Fibroblast of the aortic adventitia (primary cell): ENCODE measurements around the gene ZNFX1. TPM values are rescaled to one million over a fixed set of nuclear protein-coding genes. Genes with fewer than 3 reads are reported as not detected.
"Not testable (repeated sequence)": the region's sequence is repeated elsewhere in the genome, so short reads cannot be mapped to it uniquely, and the experiment has no call there.

Experiments used
- DNase-seq: peaks from one replicate; pipeline ENCODE4 v3.0.0-alpha.2; 2010; ENCODE audit warnings: low read depth
- H3K4me3 ChIP-seq: 2 replicates; pipeline ENCODE4 v1.5.1; 2011; ENCODE audit warnings: low read depth, mild to moderate bottlenecking, control low read depth, low read length, moderate library complexity
- CTCF ChIP-seq: IDR thresholded peaks from 2 replicates; pipeline ENCODE4 v1.5.1; 2011; ENCODE audit warnings: mild to moderate bottlenecking, low read length, control low read depth, inconsistent platforms; ENCODE audit not compliant: insufficient read depth
- total RNA-seq: library from RNA; depleted of rRNA; stranded (reverse); fragments of >200 nt; gene quantifications from 2 replicates; pipeline ENCODE4 v1.2.3, GENCODE V29; 2012; ENCODE audit warnings: low replicate concordance

The ZNFX1 gene
- total RNA-seq, 1 donor = 54.5 TPM

DNA sequence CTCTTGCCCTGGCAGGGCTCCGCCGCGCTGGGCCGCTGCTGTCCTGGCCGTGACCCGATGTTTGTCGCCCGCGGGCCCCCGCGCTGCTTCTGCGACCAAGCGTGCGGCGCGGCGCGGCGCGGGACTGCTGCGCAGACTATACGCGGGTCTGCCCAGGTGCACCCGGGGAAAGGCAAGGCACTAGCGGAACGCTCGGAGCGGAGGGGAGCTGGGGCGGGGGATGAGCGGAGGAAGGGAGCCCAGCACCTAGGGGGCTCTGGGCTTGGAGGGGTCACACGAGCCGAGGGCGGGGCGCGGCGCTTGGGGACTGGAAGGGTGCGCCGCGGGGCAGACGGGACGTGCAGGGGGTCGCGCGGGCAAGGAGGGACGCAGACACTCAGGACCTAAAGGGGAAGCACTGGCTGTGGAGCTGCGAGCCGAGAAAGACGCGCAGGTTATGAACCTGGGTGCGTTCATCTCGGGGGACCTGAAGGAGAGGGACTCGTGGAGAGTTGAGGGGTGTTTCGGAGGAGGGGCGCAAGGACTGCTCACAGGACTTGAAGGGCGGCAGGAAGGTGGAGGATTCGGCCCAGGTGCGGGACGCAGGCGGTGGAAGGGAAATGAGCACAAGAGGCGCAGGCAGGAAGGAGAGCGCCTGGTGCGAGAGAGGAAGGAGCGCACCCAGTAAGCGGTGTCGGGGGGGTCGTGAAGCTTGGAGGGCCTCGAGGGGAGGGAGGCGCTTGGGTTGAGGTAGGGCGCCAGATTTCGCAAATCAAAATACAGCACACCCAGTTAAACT, 40.8 kb upstream of the ZNFX1 start:
- no peak for TF ChIP-seq CTCF
- DNase-seq = no peak
- H3K4me3 ChIP-seq = peak overlapping the region; percentile 42

DNA sequence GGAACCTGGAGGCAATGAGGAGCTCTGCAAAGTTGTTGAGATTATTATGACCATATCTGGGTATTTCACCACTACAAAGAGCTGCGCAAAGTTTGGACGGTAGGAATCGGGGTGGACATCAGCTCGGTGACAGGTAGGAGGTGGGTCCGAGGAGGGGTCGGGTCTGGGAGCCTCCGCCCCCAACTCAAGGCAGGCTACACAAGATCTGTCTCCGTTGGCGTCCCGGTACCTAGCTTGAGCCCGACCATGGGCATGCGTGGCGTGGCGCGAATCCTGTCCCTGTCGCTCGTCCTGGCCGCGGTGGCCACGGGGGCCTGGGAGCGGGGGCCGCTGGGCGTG, 40.2 kb upstream of the ZNFX1 start:
- DNase-seq = no peak
- TF ChIP-seq CTCF = no peak
- H3K4me3 ChIP-seq = no peak overlapping the region

DNA sequence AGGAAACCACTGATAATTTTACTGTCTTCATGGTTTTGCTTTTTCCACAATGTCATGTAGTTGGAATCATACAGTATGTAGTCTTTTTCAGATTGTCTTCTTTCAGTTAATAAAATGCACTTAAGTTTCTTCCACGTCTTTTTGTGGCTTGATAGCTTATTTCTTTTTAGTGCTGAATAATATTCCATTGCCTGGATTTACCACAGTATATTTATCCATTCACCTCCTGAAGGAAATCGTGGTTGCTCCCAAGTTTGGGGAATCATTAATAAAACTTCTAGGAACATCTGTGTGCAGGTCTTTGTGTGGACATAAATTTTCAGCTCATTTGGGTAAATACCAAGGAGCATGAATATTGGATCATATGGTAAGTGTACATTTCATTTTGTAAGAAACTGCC, 38.8 kb upstream of the ZNFX1 start:
- H3K4me3 ChIP-seq = no peak overlapping the region
- no peak for DNase-seq
- TF ChIP-seq CTCF = no peak

GRCh38 chr20:49315580-49315979, 37.7 kb upstream of the ZNFX1 start:
- no peak for TF ChIP-seq CTCF
- no peak overlapping the region for H3K4me3 ChIP-seq
- no peak for DNase-seq

DNA sequence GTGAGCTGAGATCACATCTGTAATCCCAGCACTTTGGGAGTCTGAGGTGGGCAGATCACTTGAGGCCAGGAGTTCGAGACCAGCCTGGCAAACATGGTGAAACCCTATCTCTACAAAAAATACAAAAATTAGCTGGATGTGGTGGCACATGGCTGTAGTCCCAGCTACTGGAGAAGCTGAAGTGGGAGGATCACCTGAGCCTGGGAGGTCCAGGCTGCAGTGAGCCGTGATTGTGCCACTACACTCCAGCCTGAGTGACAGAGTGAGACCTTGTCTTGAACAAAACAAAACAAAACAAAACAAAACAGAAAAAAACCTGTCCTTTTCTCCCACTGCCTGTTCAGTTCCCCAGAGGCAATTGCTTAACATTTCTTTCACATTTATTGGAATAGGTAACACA, 36.2 kb upstream of the ZNFX1 start:
- not testable (repeated sequence) for DNase-seq

GRCh38 chr20:49313283-49313682, 35.4 kb upstream of the ZNFX1 start:
- DNase-seq = no peak
- H3K4me3 ChIP-seq = no peak overlapping the region

More for the DNA sequence above, 36.2 kb upstream of the ZNFX1 start:
- H3K4me3 ChIP-seq = not testable (repeated sequence)

DNA sequence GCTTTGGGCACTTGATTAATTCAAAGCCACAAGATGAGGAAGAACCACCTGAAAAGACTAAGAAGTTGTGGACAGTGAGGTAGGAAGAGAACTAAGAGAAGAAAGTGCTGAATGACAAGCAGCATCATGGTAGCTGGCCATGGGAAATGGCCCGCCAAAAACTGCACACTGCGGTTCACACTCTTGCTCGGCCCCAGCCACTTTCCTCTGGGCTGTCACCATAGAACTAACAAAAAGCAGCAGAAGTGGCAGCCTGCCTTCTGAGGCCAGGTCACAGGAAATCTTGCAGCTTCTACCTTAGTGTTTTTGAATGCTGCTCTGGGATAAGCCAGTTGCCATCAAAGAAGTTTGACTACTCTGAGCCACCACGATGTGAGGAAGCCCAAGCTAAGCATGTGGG, 34.8 kb upstream of the ZNFX1 start:
- TF ChIP-seq CTCF = no peak
- DNase-seq = no peak
- no peak overlapping the region for H3K4me3 ChIP-seq

More at GRCh38 chr20:49313283-49313682, 35.4 kb upstream of the ZNFX1 start:
- no peak for TF ChIP-seq CTCF
